Measurements from ENCODE around the gene CARD14.

DNA sequence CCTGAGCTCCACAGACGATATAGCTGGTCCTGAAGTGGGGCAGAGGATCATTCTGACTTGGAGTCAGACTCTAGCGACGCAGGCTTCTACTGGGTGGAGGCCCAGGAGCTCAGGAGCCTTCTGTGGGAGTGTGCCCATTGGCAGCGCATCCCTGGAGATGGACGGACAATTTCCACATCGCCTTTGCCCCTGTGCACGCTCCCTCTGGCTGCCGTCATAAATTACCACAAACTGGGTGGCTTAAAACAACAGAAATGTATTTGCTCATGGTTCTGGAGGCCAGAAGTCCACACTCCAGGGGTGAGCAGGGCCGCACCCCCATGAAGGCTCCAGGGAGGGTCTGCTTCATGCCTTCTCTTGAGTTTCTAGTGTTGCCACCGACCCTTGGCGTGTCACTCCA, 6.9 kb downstream of the CARD14 start:
- TF ChIP-seq, protein P1, sequence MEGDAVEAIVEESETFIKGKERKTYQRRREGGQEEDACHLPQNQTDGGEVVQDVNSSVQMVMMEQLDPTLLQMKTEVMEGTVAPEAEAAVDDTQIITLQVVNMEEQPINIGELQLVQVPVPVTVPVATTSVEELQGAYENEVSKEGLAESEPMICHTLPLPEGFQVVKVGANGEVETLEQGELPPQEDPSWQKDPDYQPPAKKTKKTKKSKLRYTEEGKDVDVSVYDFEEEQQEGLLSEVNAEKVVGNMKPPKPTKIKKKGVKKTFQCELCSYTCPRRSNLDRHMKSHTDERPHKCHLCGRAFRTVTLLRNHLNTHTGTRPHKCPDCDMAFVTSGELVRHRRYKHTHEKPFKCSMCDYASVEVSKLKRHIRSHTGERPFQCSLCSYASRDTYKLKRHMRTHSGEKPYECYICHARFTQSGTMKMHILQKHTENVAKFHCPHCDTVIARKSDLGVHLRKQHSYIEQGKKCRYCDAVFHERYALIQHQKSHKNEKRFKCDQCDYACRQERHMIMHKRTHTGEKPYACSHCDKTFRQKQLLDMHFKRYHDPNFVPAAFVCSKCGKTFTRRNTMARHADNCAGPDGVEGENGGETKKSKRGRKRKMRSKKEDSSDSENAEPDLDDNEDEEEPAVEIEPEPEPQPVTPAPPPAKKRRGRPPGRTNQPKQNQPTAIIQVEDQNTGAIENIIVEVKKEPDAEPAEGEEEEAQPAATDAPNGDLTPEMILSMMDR (conservative IDR thresholded peaks at IDR 0.05) = no peak
- TF ChIP-seq EZH2 (IDR thresholded peaks at IDR 0.05; ENCODE audit: low read depth) = no peak

All from PC-9 (cell line).